OCI-LY1 (cell line): ENCODE results near the gene SLC12A8.

ENCODE experiments used
- H2AFZ ChIP-seq: fragments of 200-600 bp; sonication (generic), shearing (Covaris generic); 2 replicates; pipeline ENCODE4 v1.6.0; 2014; ENCODE audit warnings: antibody characterized with exemption, mild to moderate bottlenecking, low read length
- H3F3A ChIP-seq: fragments of 200-600 bp; sonication (generic), shearing (Covaris generic); 2 replicates; pipeline ENCODE4 v1.6.0; 2014; ENCODE audit warnings: mild to moderate bottlenecking, antibody characterized with exemption, low read length, moderate library complexity; ENCODE audit not compliant: insufficient read depth
- H3K27ac ChIP-seq: fragments of 200-600 bp; sonication (generic); 2 replicates; pipeline ENCODE4 v1.5.1; 2014; ENCODE audit warnings: low read length, mixed run types, mild to moderate bottlenecking, low read depth; ENCODE audit not compliant: poor library complexity, severe bottlenecking
- H3K27me3 ChIP-seq: fragments of 200-600 bp; sonication (generic); 2 replicates; pipeline ENCODE4 v1.6.0; 2014; ENCODE audit warnings: antibody characterized with exemption, mild to moderate bottlenecking, low read length, moderate library complexity; ENCODE audit not compliant: insufficient read depth
- H3K36me3 ChIP-seq: fragments of 200-600 bp; sonication (generic); 2 replicates; pipeline ENCODE4 v1.6.1; 2014; ENCODE audit warnings: mild to moderate bottlenecking, antibody characterized with exemption, low read length, moderate library complexity, mixed read lengths; ENCODE audit not compliant: insufficient read depth
- H3K4me1 ChIP-seq: fragments of 200-600 bp; sonication (generic); 2 replicates; pipeline ENCODE4 v1.5.1; 2014; ENCODE audit warnings: mild to moderate bottlenecking, low read length, moderate library complexity; ENCODE audit not compliant: insufficient read depth, severe bottlenecking
- H3K4me2 ChIP-seq: fragments of 200-600 bp; sonication (generic), shearing (Covaris generic); 2 replicates; pipeline ENCODE4 v1.6.1; 2014; ENCODE audit warnings: low read length
- H3K4me3 ChIP-seq: fragments of 200-600 bp; sonication (generic); 2 replicates; pipeline ENCODE4 v1.5.1; 2014; ENCODE audit warnings: low read length, low read depth, mild to moderate bottlenecking, mixed read lengths; ENCODE audit not compliant: poor library complexity, severe bottlenecking
- H3K79me2 ChIP-seq: fragments of 200-600 bp; shearing (Covaris generic); 2 replicates; pipeline ENCODE4 v1.6.1; 2016; ENCODE audit warnings: mixed run types, low read length, mixed read lengths; ENCODE audit not compliant: insufficient read depth
- H3K9ac ChIP-seq: fragments of 200-600 bp; sonication (generic), shearing (Covaris generic); 2 replicates; pipeline ENCODE4 v1.6.1; 2014; ENCODE audit warnings: mild to moderate bottlenecking, low read length, mixed read lengths
- H3K9me2 ChIP-seq: fragments of 200-600 bp; sonication (generic), shearing (Covaris generic); 2 replicates; pipeline ENCODE4 v1.6.1; 2014; ENCODE audit warnings: low read depth, mild to moderate bottlenecking, low read length, mixed read lengths
- H3K9me3 ChIP-seq: fragments of 200-600 bp; shearing (Covaris generic); 2 replicates; pipeline ENCODE4 v1.6.1; 2014; ENCODE audit warnings: low read length, mixed read lengths
- H4K20me1 ChIP-seq: fragments of 200-600 bp; sonication (generic), shearing (Covaris generic); 2 replicates; pipeline ENCODE4 v1.6.0; 2016; ENCODE audit warnings: mild to moderate bottlenecking, low read length; ENCODE audit not compliant: insufficient read depth
- EZH2 ChIP-seq: fragments of 200-600 bp; sonication (generic), shearing (Covaris generic); IDR thresholded peaks from 2 replicates; pipeline ENCODE4 v1.8.0; 2017; ENCODE audit warnings: borderline replicate concordance, mixed run types, mild to moderate bottlenecking, antibody characterized with exemption, low read length, moderate library complexity, mixed read lengths
- TF ChIP-seq, protein P1 (sequence below): fragments of 200-600 bp; sonication (generic), shearing (Covaris generic); IDR thresholded peaks from 2 replicates; pipeline ENCODE4 v1.5.1; 2017; ENCODE audit warnings: mild to moderate bottlenecking, antibody characterized with exemption, low read length, moderate library complexity, mixed read lengths

Gene SLC12A8

DNA sequence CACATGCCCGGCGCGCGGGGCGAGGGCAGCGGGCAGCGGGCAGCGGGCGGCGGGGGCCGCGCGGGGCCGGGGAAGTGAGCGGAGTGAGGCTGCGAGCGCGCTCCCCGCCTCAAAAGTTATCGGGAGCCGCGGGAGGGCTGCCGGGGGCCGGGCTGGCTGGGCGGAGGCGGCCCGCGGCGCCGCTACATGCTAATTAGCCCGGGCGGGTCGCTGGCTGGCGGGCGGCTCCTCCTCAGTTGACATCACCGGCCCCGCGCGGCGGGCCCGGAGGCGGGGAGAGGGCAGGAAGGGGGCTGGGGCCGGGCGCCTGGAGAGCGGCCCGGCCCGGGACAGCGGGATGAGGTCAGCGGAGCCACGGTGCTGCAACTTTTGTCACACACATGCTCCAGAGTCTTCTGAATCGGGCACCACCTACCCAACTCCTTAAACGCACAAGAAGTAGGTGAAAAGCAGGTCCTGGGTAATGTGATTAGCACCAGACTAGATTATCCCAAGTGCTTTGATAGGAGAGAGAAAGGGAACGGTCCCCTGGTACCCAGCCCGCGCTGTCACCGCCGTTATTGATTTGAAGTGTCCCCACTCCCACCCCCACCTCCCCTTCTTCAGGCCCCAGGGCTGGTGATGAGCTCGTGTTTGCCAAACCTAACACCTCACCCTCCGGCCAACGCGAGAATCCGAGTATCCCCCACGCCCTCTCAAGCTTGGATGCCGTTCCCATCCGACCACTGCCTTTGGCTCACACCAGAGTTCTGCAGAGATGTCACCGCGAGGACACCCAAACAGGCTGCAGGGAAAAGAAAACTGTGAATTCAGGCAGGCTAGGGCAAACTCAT is 156.4 kb downstream of the SLC12A8 start, which contains the start of gene HEG1:
HEG1 (minus strand) TSS at position 85 of the 833 bp plus-strand sequence. CDS start 107 bp downstream, outside the sequence.
- H2AFZ ChIP-seq = no peak within 1 kb of the TSS
- H3K4me3 ChIP-seq = peak within 1 kb of the TSS; percentile 49
- peaks cover 6% of the 10 kb centered on the region; the same call in 1 of the 2 replicates for H3K27me3 ChIP-seq
- H3K27ac ChIP-seq = no peak within 1 kb of the TSS
- no peaks in the 10 kb centered on the region for H3K36me3 ChIP-seq
- H3K4me2 ChIP-seq = peak within 1 kb of the TSS; percentile 74
- no peaks in the 10 kb centered on the region for H3K9me2 ChIP-seq
- H3F3A ChIP-seq = no peaks in the 10 kb centered on the region
- TF ChIP-seq, protein P1, sequence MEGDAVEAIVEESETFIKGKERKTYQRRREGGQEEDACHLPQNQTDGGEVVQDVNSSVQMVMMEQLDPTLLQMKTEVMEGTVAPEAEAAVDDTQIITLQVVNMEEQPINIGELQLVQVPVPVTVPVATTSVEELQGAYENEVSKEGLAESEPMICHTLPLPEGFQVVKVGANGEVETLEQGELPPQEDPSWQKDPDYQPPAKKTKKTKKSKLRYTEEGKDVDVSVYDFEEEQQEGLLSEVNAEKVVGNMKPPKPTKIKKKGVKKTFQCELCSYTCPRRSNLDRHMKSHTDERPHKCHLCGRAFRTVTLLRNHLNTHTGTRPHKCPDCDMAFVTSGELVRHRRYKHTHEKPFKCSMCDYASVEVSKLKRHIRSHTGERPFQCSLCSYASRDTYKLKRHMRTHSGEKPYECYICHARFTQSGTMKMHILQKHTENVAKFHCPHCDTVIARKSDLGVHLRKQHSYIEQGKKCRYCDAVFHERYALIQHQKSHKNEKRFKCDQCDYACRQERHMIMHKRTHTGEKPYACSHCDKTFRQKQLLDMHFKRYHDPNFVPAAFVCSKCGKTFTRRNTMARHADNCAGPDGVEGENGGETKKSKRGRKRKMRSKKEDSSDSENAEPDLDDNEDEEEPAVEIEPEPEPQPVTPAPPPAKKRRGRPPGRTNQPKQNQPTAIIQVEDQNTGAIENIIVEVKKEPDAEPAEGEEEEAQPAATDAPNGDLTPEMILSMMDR = no peak
- no peak for TF ChIP-seq EZH2
- H3K79me2 ChIP-seq = no peaks in the 10 kb centered on the region
- H3K9me3 ChIP-seq = no peaks in the 10 kb centered on the region
- H4K20me1 ChIP-seq = no peaks in the 10 kb centered on the region
- peaks cover 16% of the 10 kb centered on the region for H3K4me1 ChIP-seq
- H3K9ac ChIP-seq = no peak within 1 kb of the TSS

DNA sequence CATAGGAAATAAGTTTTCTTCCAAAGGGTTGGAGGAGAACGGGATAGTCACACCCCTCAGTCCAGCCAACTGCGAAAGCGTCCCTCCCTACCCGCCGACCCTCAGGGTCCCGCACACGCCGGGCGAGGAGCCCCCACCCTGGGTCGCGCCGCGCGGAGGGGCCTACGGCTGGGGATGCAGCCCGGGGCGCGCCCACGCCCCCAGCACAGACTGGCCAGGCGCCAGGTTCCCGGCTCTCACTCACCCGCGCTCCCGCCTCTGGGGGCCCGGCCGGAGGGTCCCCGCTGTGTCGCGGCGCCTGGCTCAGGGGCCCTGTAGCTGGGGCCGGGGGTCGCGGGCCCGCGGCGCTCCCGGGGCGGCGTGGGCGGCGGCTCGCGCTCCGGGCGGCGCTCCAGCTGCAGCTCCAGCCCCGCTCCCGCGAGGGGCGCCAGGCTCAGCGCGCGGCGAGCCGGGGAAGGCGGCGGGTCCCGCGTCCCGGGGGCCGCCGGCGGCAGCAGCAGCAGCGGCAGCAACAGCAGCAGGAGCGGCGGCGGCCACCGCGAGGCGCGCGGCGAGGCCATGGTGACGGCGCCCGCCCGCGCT is 157.1 kb downstream of the SLC12A8 start:
- no peak overlapping the region for H2AFZ ChIP-seq
- H3K9me2 ChIP-seq = no peaks in the 10 kb centered on the region
- H3K4me3 ChIP-seq = peak overlapping the region; percentile 44
- no peaks in the 10 kb centered on the region for H3K36me3 ChIP-seq
- H3K27me3 ChIP-seq = peaks cover 11% of the 10 kb centered on the region; the same call in 1 of the 2 replicates
- no peak overlapping the region for H3K9ac ChIP-seq
- H3K27ac ChIP-seq = no peak overlapping the region
- peak overlapping the region; percentile 58 for H3K4me2 ChIP-seq
- H3K79me2 ChIP-seq = no peaks in the 10 kb centered on the region
- no peaks in the 10 kb centered on the region for H4K20me1 ChIP-seq
- H3F3A ChIP-seq = no peaks in the 10 kb centered on the region
- no peaks in the 10 kb centered on the region for H3K9me3 ChIP-seq
- H3K4me1 ChIP-seq = peaks cover 16% of the 10 kb centered on the region
- no peak for TF ChIP-seq EZH2
- TF ChIP-seq, protein P1 = no peak

DNA sequence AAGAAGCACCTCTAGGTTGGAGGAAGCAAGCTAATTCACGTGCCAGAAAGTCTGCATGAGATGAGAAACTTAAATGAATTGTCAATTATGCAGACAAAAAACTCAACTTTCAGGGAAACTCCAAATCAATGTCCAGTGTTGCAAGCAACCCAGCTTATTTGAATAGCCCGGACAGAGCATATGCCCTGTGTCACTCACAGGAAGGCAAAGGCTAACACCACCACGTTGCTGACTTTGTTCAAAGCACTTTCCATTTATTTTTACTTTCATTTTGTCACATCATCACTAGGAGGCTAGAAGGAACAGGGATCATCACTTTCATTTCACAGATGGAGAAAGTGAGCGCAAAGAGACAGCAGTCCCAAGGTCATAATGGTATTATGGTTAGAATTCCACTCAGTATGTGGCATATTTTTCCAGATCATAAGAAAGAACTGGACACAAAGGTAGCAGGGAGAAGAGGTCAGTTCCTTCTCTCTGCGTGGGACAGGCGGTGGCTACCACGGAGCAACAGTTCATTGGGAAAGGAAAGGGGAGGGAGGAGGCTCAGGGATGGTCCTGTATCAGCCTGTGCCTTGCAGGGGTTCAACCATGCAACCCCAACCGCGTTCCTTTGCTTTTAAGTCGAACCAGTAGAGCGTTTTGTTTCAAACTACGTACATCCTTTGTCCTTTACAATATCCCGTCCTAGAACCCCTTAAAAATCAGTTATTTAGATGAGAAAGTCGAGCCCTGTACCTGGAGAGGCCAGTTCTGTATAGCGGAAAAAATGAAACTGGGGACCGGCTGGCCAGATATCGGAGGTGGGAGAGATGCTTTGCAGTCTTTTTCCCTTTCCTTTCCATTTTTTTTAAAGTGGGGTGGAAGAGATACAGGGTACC is 157.9 kb downstream of the SLC12A8 start:
- Histone ChIP-seq H3K27me3 (peaks cover 11% of the 10 kb centered on the region; the same call in 1 of the 2 replicates), H3K4me3 (peak overlapping the region; percentile 44), H2AFZ (no peak overlapping the region), H3K4me2 (peak overlapping the region; percentile 58), H3K27ac (no peak overlapping the region), H3K9ac (no peak overlapping the region), H3K9me3 (no peaks in the 10 kb centered on the region), H3K4me1 (peaks cover 16% of the 10 kb centered on the region), H3K79me2 (no peaks in the 10 kb centered on the region), H4K20me1 (no peaks in the 10 kb centered on the region), H3K9me2 (no peaks in the 10 kb centered on the region), H3K36me3 (no peaks in the 10 kb centered on the region), H3F3A (no peaks in the 10 kb centered on the region)
- TF ChIP-seq, protein P1 = no peak
- no peak for TF ChIP-seq EZH2
